HG03280 (cell line): ENCODE results near the gene GUCY1A1.
A peak's percentile ranks its signal among the peaks of the same experiment; 100 is the strongest.

Source experiments
- ATAC-seq: cut with Tn5 transposase; IDR thresholded peaks from one replicate; pipeline ENCODE4 v1.9.1; 2021; ENCODE audit warnings: mild to moderate bottlenecking, moderate library complexity; ENCODE audit not compliant: unreplicated experiment

GUCY1A1 gene

DNA sequence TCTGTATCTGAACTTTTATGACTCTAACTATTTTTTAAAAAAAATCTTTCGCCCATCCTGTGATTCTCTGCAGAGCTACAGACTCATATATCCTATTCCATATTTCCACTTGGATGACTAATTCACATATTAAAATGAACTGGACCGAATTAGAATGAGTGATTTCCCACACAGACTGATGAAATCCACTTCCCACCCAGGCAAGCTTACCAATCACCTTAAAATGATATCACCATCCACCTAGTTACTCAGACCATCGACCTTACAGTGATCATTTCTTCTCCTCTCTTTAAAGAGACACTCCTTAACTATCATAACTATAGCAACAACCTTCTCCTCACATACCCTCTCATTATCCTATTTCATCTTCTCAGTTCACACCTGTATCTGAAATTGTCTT lies 58.1 kb downstream of the GUCY1A1 start:
- ATAC-seq = no peak

DNA sequence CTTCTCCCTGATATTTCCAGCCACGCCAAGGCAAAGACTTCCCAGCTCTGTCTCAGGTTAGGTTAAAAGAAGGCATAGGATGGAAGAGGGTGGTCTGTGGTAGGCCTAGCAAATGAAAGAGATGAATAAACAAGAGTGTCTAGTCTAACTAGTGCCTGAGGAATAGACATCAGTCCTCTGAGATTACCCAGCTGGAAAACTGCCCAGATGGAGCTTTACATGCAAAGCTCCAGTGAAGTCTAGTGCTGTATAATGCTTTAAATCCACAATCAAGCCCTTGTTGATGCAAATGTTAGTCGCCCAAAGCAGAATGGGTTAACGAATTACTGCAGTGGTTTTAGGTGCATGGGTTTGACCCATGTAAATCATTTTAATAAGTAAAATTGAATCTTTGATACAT lies 67.4 kb downstream of the GUCY1A1 start:
- ATAC-seq = no peak

DNA sequence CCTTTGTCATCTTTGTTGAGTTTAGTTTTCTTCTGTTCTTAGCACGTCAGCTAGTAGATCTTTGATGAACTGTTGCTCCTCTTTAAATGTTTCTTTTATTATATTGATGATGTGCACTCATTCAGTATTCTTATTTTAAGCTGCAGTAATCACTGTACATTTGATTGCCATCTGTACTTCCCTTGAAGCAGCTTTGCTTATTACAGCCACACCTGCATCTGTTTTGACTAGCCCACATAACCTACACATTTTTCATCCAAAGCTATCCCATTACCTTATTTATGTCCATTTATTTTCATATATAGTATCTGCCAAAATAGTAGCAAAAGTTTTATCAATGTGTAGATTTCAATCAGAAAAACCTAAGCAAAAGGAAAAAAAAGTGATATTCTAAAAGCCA lies 68.3 kb downstream of the GUCY1A1 start:
- ATAC-seq = no peak

DNA sequence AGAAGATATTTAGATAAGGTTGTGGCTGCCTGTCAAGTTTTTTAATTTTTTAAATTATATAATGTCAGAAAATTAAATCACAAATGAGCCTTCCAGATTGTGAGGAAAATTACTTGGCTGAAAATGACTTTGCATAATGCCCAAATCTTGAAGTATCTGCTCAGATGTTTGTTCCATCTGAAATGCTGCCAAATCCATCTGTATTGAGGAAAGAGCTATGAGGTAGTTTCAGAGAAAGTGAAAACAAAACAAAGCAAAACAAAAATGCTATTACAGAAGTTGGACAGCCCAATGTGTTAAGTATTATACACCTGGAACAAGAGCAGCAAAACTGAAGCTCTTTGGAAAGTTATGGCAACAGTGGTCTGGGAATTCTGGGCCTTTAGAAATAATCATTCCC lies 68.8 kb downstream of the GUCY1A1 start:
- no peak for ATAC-seq

DNA sequence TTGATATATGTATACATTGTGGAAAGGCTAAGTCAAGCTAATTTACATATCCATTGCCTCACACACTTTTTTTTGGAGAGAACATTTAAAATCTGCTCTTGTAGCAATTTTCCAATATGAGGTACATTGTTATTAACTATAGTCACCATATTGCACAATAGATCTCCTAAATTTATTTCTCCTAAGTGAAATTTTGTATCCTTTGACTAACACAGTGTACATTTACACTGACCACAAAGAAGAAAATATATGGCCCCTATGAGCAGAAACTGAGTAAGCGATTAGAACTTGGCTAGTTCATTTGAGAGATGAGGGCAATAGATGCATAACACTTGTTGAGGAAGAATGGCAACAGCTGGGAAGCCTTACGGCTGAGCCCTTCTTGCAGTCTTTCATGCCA lies 71.9 kb downstream of the GUCY1A1 start:
- no peak for ATAC-seq

DNA sequence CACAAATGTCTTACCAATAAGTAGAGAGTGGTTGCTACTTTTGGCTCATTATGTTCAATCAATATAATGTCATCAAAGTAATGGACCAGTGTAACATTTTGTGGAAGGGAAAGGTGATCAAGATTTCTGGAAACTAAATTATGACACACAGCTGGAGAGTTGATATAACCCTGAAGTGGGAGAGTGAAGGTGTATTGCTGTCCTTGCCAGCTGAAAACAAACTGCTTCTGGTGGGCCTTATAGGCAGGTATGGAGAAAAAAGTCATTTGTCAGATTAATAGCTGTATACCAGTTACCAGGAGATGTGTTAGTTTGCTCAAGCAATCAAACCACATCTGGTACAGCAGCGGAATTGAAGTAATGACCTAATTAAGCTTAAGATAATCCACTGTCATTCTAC lies 74.9 kb downstream of the GUCY1A1 start:
- no peak for ATAC-seq

DNA sequence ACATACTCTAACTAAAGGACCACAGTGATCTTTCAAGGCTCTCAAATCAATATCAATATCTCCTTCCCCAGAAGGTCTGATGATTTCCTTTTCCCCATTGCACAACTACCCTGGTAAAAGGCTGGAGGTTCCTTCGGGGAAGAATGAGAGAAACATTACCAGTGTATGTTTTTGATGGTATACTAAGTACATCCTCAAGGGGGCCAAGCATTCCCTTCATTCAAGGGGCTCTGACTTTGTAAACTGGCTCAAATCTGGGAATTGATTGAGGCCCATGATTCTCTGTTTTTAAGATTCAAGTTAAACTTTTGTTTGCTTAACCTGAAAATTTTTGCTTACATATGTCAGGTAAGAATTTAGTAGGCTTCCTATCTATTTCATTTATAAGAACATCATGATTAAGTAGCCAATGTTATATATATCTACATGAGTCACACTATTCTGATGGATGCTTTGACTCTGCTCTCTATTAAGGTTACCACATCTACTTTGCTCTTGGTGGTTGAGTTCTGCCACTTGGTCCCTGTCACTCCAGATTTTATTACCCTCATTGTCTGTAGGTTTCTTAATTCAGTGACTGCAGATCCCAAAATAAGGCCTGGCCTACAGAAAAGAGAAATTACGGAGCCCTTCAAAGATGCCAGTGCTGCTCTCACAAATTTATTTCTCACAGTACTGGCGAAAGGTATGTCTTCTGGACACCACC lies 75.8 kb downstream of the GUCY1A1 start:
- no peak for ATAC-seq

- no peak for ATAC-seq
Measured at GRCh38 chr4:155745984-155746383, 79.3 kb downstream of the GUCY1A1 start.

- ATAC-seq = no peak
Measured at GRCh38 chr4:155748039-155748438, 81.4 kb downstream of the GUCY1A1 start.

DNA sequence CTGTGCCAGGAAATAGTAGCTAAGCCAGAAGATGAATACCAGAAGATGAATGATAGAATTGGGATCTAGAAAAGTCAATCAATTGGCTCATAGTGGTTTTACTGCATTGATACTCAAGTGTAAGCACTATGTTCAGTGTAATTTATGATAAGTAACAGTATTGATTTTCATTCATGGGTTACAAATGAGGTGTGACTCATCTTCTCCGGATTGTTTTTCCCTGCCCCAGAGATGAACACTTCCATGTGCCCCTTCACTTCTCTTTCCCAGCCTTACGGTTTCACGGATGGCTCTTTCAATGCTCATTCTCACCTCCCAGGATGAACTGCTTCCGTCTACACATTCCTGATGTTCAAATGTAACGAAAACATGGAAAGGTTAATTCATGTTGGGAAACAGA lies 82.4 kb downstream of the GUCY1A1 start:
- no peak for ATAC-seq

DNA sequence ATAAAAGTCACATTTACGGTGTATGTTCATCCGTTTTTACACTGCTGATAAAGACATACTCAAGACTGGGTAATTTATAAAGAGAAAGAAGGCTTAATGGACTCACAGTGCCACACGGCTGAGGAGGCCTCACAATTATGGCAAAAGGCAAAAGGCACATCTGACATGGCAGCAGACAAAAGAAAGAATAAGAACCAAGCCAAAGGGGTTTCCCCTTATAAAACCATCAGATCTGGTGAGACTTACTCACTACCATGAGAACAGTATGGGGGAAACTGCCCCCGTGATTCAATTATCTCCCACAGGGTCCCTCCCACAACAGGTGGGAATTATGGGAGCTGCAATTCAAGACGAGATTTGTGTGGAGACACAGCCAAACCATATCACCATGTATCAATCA lies 84.9 kb downstream of the GUCY1A1 start:
- ATAC-seq = no peak

- ATAC-seq = no peak
Measured at GRCh38 chr4:155757745-155758265, 91.2 kb downstream of the GUCY1A1 start.

DNA sequence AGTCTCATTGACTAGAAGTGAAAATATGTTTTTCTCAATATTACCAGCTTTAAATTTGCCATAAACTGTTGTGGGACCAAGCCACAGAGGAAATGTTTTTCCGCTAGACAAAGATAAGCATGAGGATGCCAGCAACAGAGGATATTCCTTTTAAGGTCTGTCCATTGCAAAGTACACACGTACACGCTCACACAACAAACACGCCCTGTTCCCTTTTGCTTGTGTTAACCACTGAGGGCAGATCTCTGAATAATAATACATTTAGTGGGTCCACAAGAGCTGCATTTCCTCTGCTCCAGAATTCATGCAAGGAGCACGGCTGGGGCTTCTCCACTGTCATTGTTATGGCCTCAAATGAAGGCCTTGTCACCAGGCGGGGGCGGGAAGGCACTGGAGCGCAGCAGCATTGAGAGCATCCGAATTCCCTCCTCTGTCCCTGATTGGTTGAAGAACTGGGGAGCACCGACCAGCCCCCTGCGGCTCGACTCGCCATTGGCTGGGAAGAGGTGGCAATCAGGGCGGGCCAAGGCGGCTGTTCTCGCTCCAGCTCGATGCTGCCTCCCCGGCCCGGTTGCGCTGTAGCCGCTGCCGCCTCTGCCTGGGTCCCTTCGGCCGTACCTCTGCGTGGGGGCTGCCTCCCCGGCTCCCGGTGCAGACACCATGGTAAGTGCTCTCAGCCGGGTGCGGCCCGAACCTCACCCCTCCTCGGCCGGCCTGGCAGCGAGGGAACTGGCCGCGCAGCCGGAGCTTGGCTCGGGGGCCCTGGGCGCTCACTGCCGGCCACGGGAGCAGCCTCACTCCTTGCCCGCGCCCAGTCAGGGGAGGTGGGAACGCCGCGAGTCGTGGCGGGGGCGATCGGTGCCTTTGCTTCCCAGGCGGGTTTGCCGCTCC lies 92.1 kb downstream of the GUCY1A1 start, which contains the start of gene GUCY1B1:
Gene GUCY1B1 (plus strand): TSS at position 541 of the 891 bp plus-strand sequence. CDS start 120 bp downstream, at position 661.
- peak; percentile 95 for ATAC-seq

- ATAC-seq = peak; percentile 15
Measured at GRCh38 chr4:155759372-155760252, 93.0 kb downstream of the GUCY1A1 start.

- ATAC-seq = no peak
Measured at GRCh38 chr4:155761047-155761446, 94.4 kb downstream of the GUCY1A1 start.

- ATAC-seq = no peak
Measured at GRCh38 chr4:155761916-155762315, 95.3 kb downstream of the GUCY1A1 start.

- no peak for ATAC-seq
Measured at GRCh38 chr4:155762334-155762733, 95.7 kb downstream of the GUCY1A1 start.

DNA sequence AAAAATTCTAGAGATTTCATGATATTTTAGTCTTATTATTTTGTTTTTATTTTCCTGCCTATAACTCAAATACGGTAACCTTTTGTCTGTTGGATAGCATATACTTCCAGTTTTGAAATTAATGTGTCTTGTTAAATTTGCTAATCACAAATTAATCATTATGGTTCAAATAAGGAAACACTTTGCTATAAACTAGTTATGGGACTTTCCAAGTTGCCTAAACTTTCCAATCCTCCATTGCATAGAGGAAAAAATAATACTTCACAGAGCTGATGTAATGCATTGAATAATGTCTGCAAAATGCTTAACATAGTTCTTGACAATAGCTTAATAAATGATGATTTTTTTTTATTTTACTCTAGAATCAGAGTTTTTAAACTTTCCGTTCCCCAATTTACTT lies 96.9 kb downstream of the GUCY1A1 start:
- ATAC-seq = no peak

DNA sequence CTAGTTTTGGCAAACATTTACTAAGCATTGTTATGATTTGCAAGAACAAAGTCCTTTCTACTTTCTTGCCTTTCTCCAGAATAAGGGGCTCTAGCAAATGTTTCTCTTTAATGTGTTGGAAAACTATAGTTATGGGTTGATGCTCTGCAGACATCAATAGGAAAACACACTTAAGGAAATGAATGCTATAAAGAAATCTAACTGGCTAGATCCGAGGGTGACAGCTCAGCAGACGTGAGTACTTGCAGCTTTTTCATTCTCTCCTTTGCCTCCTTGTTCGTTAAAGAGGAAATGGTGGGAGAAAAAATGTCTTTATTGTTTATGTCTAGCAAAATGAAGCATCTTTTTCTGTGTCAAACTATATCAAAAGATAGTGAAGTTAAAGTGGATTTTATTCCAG lies 98.5 kb downstream of the GUCY1A1 start:
- ATAC-seq = no peak

GRCh38 chr4:155766622-155767021 lies 100.0 kb downstream of the GUCY1A1 start:
- ATAC-seq = no peak

- ATAC-seq = no peak
Measured at GRCh38 chr4:155768370-155768769, 101.7 kb downstream of the GUCY1A1 start.
